BLaER1 (cell line): Measurements from ENCODE around the gene CRYGD.
"Not testable (repeated sequence)": the region's sequence is repeated elsewhere in the genome, so short reads cannot be mapped to it uniquely, and the experiment has no call there.

Source experiments
- H3K27ac ChIP-seq: shearing (Covaris generic); formaldehyde crosslinking; 2 replicates; pipeline ENCODE4 v1.8.1; 2022
- H3K27me3 ChIP-seq: shearing (Covaris generic); formaldehyde crosslinking; 2 replicates; pipeline ENCODE4 v1.8.1; 2022
- H3K36me3 ChIP-seq: shearing (Covaris generic); formaldehyde crosslinking; 2 replicates; pipeline ENCODE4 v1.8.1; 2022
- H3K4me1 ChIP-seq: shearing (Covaris generic); formaldehyde crosslinking; 2 replicates; pipeline ENCODE4 v1.8.1; 2022
- H3K4me2 ChIP-seq: shearing (Covaris generic); formaldehyde crosslinking; 2 replicates; pipeline ENCODE4 v1.8.1; 2022
- H3K4me3 ChIP-seq: shearing (Covaris generic); formaldehyde crosslinking; 2 replicates; pipeline ENCODE4 v1.8.1; 2022
- H3K9ac ChIP-seq: shearing (Covaris generic); formaldehyde crosslinking; 2 replicates; pipeline ENCODE4 v1.8.1; 2022
- H3K9me3 ChIP-seq: shearing (Covaris generic); formaldehyde crosslinking; 2 replicates; pipeline ENCODE4 v1.8.1; 2022
- H4K20me1 ChIP-seq: shearing (Covaris generic); formaldehyde crosslinking; 2 replicates; pipeline ENCODE4 v1.8.1; 2022
- Cebpa-rat ChIP-seq: shearing (Covaris generic); IDR thresholded peaks from 2 replicates; pipeline ENCODE4 v1.8.1; 2022

CRYGD gene

DNA sequence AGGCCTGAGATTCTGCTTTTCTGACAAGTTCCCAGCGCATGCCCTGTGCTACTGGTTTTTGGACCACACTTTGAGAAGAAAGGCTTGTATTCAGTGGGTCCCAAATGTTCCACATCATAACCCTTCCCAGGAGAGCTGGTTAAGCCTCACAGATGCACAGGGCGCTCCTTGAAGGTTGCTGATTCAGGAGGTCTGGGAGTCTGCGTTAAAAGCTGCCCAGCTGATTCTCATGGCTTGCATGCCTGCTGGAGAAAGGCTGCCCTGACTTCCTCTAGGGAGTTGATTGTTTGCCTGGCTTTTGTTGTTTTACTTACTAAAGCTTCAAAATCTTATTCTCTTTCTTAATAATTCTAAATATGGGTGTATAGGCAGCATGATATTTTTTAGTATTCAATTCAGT, 20.7 kb downstream of the CRYGD start:
- Histone ChIP-seq H3K4me2 (no peak overlapping the region), H3K27me3 (no peaks in the 10 kb centered on the region), H3K4me1 (no peaks in the 10 kb centered on the region), H3K9ac (no peak overlapping the region), H4K20me1 (no peaks in the 10 kb centered on the region), H3K4me3 (no peak overlapping the region), H3K9me3 (no peaks in the 10 kb centered on the region), H3K36me3 (no peaks in the 10 kb centered on the region), H3K27ac (no peak overlapping the region)
- TF ChIP-seq Cebpa-rat, result no peak

GRCh38 chr2:208101716-208102631, 22.4 kb downstream of the CRYGD start:
- Histone ChIP-seq H3K4me2 (no peak overlapping the region), H3K9ac (no peak overlapping the region), H3K4me3 (no peak overlapping the region), H4K20me1 (no peaks in the 10 kb centered on the region), H3K9me3 (no peaks in the 10 kb centered on the region; the same call in 1 of the 2 replicates), H3K4me1 (no peaks in the 10 kb centered on the region), H3K36me3 (no peaks in the 10 kb centered on the region), H3K27me3 (no peaks in the 10 kb centered on the region), H3K27ac (no peak overlapping the region)
- TF ChIP-seq Cebpa-rat, result no peak

- TF ChIP-seq Cebpa-rat, result no peak
- Histone ChIP-seq H3K9me3 (peaks cover 9% of the 10 kb centered on the region), H3K4me1 (peaks cover 9% of the 10 kb centered on the region), H3K9ac (no peak overlapping the region), H3K36me3 (no peaks in the 10 kb centered on the region), H3K4me2 (no peak overlapping the region), H4K20me1 (no peaks in the 10 kb centered on the region), H3K4me3 (no peak overlapping the region), H3K27ac (no peak overlapping the region), H3K27me3 (no peaks in the 10 kb centered on the region)
Observed at GRCh38 chr2:208099682-208100470, 24.4 kb downstream of the CRYGD start.

GRCh38 chr2:208098701-208099100, 25.6 kb downstream of the CRYGD start:
- not testable (repeated sequence) for H3K27me3 ChIP-seq, H3K27ac ChIP-seq, H4K20me1 ChIP-seq, H3K36me3 ChIP-seq, H3K4me3 ChIP-seq, H3K9ac ChIP-seq, H3K4me2 ChIP-seq
- peaks cover 14% of the 10 kb centered on the region for H3K4me1 ChIP-seq
- H3K9me3 ChIP-seq, result peaks cover 13% of the 10 kb centered on the region

DNA sequence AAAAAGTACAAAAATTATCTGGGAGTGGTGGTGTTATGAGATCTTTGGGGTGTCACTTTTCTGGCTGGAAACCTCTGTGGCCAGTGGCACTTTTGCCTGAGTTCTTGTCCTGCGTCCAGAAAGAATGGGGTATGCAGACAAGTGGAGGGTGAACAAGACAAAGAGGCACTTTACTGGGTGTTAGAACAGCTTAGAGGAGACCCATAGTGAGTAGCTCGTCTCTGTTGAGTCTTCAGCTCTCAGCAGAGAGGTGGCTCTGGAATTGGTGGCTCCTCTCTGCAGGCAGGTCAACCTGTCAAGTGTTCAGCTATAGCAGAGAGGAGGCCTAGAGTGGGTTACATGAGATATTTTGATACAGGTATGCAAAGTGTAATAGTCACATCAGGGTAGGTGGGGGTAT, 26.1 kb downstream of the CRYGD start:
- Histone ChIP-seq H3K9me3 (peaks cover 13% of the 10 kb centered on the region), H3K4me1 (peaks cover 17% of the 10 kb centered on the region), H3K9ac (no peak overlapping the region), H3K36me3 (no peaks in the 10 kb centered on the region), H4K20me1 (no peaks in the 10 kb centered on the region), H3K27ac (no peak overlapping the region), H3K4me2 (no peak overlapping the region), H3K4me3 (no peak overlapping the region), H3K27me3 (no peaks in the 10 kb centered on the region)
- TF ChIP-seq Cebpa-rat, result no peak

- Histone ChIP-seq H3K4me2 (no peak overlapping the region), H3K4me1 (peaks cover 22% of the 10 kb centered on the region), H3K4me3 (no peak overlapping the region), H3K27me3 (no peaks in the 10 kb centered on the region), H3K9ac (no peak overlapping the region), H4K20me1 (no peaks in the 10 kb centered on the region), H3K36me3 (no peaks in the 10 kb centered on the region), H3K9me3 (peaks cover 13% of the 10 kb centered on the region), H3K27ac (no peak overlapping the region)
- TF ChIP-seq Cebpa-rat, result no peak
Observed at GRCh38 chr2:208097801-208098200, 26.5 kb downstream of the CRYGD start.

- H3K4me1 ChIP-seq, result peaks cover 27% of the 10 kb centered on the region
- H3K4me3 ChIP-seq, result no peak overlapping the region
- no peak overlapping the region for H3K9ac ChIP-seq
- H3K27ac ChIP-seq, result no peak overlapping the region
- no peak for TF ChIP-seq Cebpa-rat
- no peaks in the 10 kb centered on the region for H4K20me1 ChIP-seq
- peaks cover 13% of the 10 kb centered on the region for H3K9me3 ChIP-seq
- H3K4me2 ChIP-seq, result no peak overlapping the region
- no peaks in the 10 kb centered on the region for H3K27me3 ChIP-seq
- no peaks in the 10 kb centered on the region for H3K36me3 ChIP-seq
Observed at GRCh38 chr2:208097313-208097712, 27.0 kb downstream of the CRYGD start.

DNA sequence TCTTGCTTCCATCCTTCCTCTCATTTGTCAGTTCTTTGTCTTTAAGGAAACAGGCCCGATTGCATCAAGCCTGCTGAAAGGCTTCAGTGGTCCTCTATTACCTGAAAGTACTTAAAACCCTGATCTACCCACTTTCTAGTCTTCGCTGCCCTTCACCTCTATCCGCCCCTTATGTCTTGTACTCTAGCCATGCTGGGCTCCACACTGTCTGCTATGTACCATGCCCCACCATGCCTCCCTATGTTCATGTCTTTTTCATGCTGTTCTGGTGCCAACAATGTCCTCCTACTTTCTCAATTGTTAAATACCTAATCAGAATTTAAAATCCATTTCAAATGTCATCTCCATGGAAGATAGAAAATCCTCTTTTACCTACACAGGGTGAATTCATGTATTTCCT, 28.2 kb downstream of the CRYGD start:
- peaks cover 13% of the 10 kb centered on the region for H3K9me3 ChIP-seq
- H3K27ac ChIP-seq, result 0 out of 2 replicates have a peak overlapping the region, but pooled peaks have one; percentile 14
- H3K4me2 ChIP-seq, result peak overlapping the region; percentile 34
- no peaks in the 10 kb centered on the region for H3K27me3 ChIP-seq
- no peak overlapping the region for H3K9ac ChIP-seq
- H3K4me3 ChIP-seq, result no peak overlapping the region
- TF ChIP-seq Cebpa-rat, result no peak
- no peaks in the 10 kb centered on the region for H4K20me1 ChIP-seq
- peaks cover 30% of the 10 kb centered on the region for H3K4me1 ChIP-seq
- H3K36me3 ChIP-seq, result no peaks in the 10 kb centered on the region

GRCh38 chr2:208093128-208093527, 31.2 kb downstream of the CRYGD start:
- H3K27me3 ChIP-seq, result no peaks in the 10 kb centered on the region
- peak overlapping the region; percentile 46 for H3K4me2 ChIP-seq
- H3K36me3 ChIP-seq, result no peaks in the 10 kb centered on the region
- H3K9ac ChIP-seq, result no peak overlapping the region
- H4K20me1 ChIP-seq, result no peaks in the 10 kb centered on the region
- no peak overlapping the region for H3K4me3 ChIP-seq
- TF ChIP-seq Cebpa-rat, result no peak
- H3K4me1 ChIP-seq, result peaks cover 30% of the 10 kb centered on the region
- peaks cover 13% of the 10 kb centered on the region for H3K9me3 ChIP-seq
- H3K27ac ChIP-seq, result 0 out of 2 replicates have a peak overlapping the region, but pooled peaks have one; percentile 46
